LNCaP clone FGC (cell line): ENCODE measurements around the gene EDN2.

ENCODE experiments used
- DNase-seq: peaks from one replicate; pipeline ENCODE4 v3.0.0-alpha.2; 2011; ENCODE audit warnings: low read depth
- H3K4me3 ChIP-seq: 2 replicates; pipeline ENCODE4 v1.5.1; 2011; ENCODE audit warnings: mild to moderate bottlenecking, low read depth, low read length, control low read depth
- CTCF ChIP-seq: IDR thresholded peaks from 2 replicates; pipeline ENCODE4 v1.5.1; 2012; ENCODE audit warnings: mild to moderate bottlenecking; ENCODE audit not compliant: control insufficient read depth, insufficient read depth; ENCODE audit errors: extremely low read depth

The EDN2 gene

GRCh38 chr1:41438711-41439110 is 45.8 kb downstream of the EDN2 start:
- no peak overlapping the region for H3K4me3 ChIP-seq
- no peak for TF ChIP-seq CTCF

GRCh38 chr1:41437011-41437355 is 47.5 kb downstream of the EDN2 start:
- DNase-seq, result no peak

More at GRCh38 chr1:41438711-41439110, 45.8 kb downstream of the EDN2 start:
- DNase-seq, result no peak

GRCh38 chr1:41436281-41437010 is 48.0 kb downstream of the EDN2 start:
- H3K4me3 ChIP-seq, result no peak overlapping the region
- no peak for TF ChIP-seq CTCF
- DNase-seq, result no peak

More at GRCh38 chr1:41437011-41437355, 47.5 kb downstream of the EDN2 start:
- no peak overlapping the region for H3K4me3 ChIP-seq
- TF ChIP-seq CTCF, result no peak

- no peak for TF ChIP-seq CTCF
- no peak for DNase-seq
- no peak overlapping the region for H3K4me3 ChIP-seq
These were observed 48.8 kb downstream of the EDN2 start for GRCh38 chr1:41435570-41436178.

GRCh38 chr1:41434748-41435449 is 49.6 kb downstream of the EDN2 start:
- no peak overlapping the region for H3K4me3 ChIP-seq
- no peak for TF ChIP-seq CTCF

GRCh38 chr1:41434306-41434705 is 50.2 kb downstream of the EDN2 start:
- no peak for TF ChIP-seq CTCF
- H3K4me3 ChIP-seq, result no peak overlapping the region
- no peak for DNase-seq

More at GRCh38 chr1:41434748-41435449, 49.6 kb downstream of the EDN2 start:
- DNase-seq, result no peak
